Measurements from ENCODE around the gene BPIFB6.

BPIFB6 gene

GRCh38 chr20:33024243-33024560 lies 7.2 kb upstream of the BPIFB6 start:
- Histone ChIP-seq H3K4me3 (no peak overlapping the region), H3K9me3 (ENCODE audit: low read depth, low read length) (no peaks in the 10 kb centered on the region), H3K36me3 (ENCODE audit: insufficient read depth, low read length) (no peaks in the 10 kb centered on the region), H3K27ac (no peak overlapping the region), H3K9ac (ENCODE audit: insufficient read length) (no peak overlapping the region)
- DNase-seq (ENCODE audit: low read depth, low spot score), result no peak
- TF ChIP-seq EZH2 (IDR thresholded peaks at IDR 0.05), result no peak
- TF ChIP-seq FOXP2 (optimal IDR thresholded peaks at IDR 0.05; ENCODE audit: control extremely low read depth, extremely low read length, insufficient read depth), result no peak
- no peak for TF ChIP-seq POLR2AphosphoS5 (IDR thresholded peaks at IDR 0.05; ENCODE audit: borderline replicate concordance, low read depth, low read length)

GRCh38 chr20:33024609-33025317 lies 6.7 kb upstream of the BPIFB6 start:
- TF ChIP-seq EZH2 (IDR thresholded peaks at IDR 0.05) (no peak), POLR2AphosphoS5 (IDR thresholded peaks at IDR 0.05; ENCODE audit: borderline replicate concordance, low read depth, low read length) (no peak), FOXP2 (optimal IDR thresholded peaks at IDR 0.05; ENCODE audit: control extremely low read depth, extremely low read length, insufficient read depth) (no peak)
- no peak overlapping the region for H3K9ac ChIP-seq (ENCODE audit: insufficient read length)
- DNase-seq (ENCODE audit: low read depth, low spot score), result no peak
- H3K9me3 ChIP-seq (ENCODE audit: low read depth, low read length), result no peaks in the 10 kb centered on the region
- no peak overlapping the region for H3K4me3 ChIP-seq
- H3K36me3 ChIP-seq (ENCODE audit: insufficient read depth, low read length), result no peaks in the 10 kb centered on the region
- H3K27ac ChIP-seq, result no peak overlapping the region

GRCh38 chr20:33025318-33025876 lies 6.1 kb upstream of the BPIFB6 start:
- H3K27ac ChIP-seq, result no peak overlapping the region
- no peaks in the 10 kb centered on the region for H3K36me3 ChIP-seq (ENCODE audit: insufficient read depth, low read length)
- no peak overlapping the region for H3K4me3 ChIP-seq
- TF ChIP-seq POLR2AphosphoS5 (IDR thresholded peaks at IDR 0.05; ENCODE audit: borderline replicate concordance, low read depth, low read length) (no peak), EZH2 (IDR thresholded peaks at IDR 0.05) (no peak), FOXP2 (optimal IDR thresholded peaks at IDR 0.05; ENCODE audit: control extremely low read depth, extremely low read length, insufficient read depth) (no peak)
- H3K9me3 ChIP-seq (ENCODE audit: low read depth, low read length), result no peaks in the 10 kb centered on the region
- H3K9ac ChIP-seq (ENCODE audit: insufficient read length), result no peak overlapping the region
- DNase-seq (ENCODE audit: low read depth, low spot score), result no peak

GRCh38 chr20:33026072-33026778 lies 5.2 kb upstream of the BPIFB6 start:
- H3K4me3 ChIP-seq, result no peak overlapping the region
- no peak for TF ChIP-seq EZH2 (IDR thresholded peaks at IDR 0.05)
- no peak for TF ChIP-seq FOXP2 (optimal IDR thresholded peaks at IDR 0.05; ENCODE audit: control extremely low read depth, extremely low read length, insufficient read depth)
- no peak for TF ChIP-seq POLR2AphosphoS5 (IDR thresholded peaks at IDR 0.05; ENCODE audit: borderline replicate concordance, low read depth, low read length)
- no peaks in the 10 kb centered on the region for H3K36me3 ChIP-seq (ENCODE audit: insufficient read depth, low read length)
- H3K9ac ChIP-seq (ENCODE audit: insufficient read length), result no peak overlapping the region
- H3K27ac ChIP-seq, result no peak overlapping the region
- no peak for DNase-seq (ENCODE audit: low read depth, low spot score)
- H3K9me3 ChIP-seq (ENCODE audit: low read depth, low read length), result no peaks in the 10 kb centered on the region

GRCh38 chr20:33026779-33027759 lies 4.4 kb upstream of the BPIFB6 start:
- TF ChIP-seq FOXP2 (optimal IDR thresholded peaks at IDR 0.05; ENCODE audit: control extremely low read depth, extremely low read length, insufficient read depth) (no peak), POLR2AphosphoS5 (IDR thresholded peaks at IDR 0.05; ENCODE audit: borderline replicate concordance, low read depth, low read length) (no peak), EZH2 (IDR thresholded peaks at IDR 0.05) (no peak)
- Histone ChIP-seq H3K4me3 (no peak overlapping the region), H3K36me3 (ENCODE audit: insufficient read depth, low read length) (no peaks in the 10 kb centered on the region), H3K9me3 (ENCODE audit: low read depth, low read length) (no peaks in the 10 kb centered on the region), H3K27ac (no peak overlapping the region), H3K9ac (ENCODE audit: insufficient read length) (no peak overlapping the region)
- DNase-seq (ENCODE audit: low read depth, low spot score), result no peak

- DNase-seq (ENCODE audit: low read depth, low spot score), result no peak
- Histone ChIP-seq H3K9ac (ENCODE audit: insufficient read length) (no peak overlapping the region), H3K9me3 (ENCODE audit: low read depth, low read length) (no peaks in the 10 kb centered on the region)
Measured at GRCh38 chr20:33027769-33028751, 3.4 kb upstream of the BPIFB6 start.

GRCh38 chr20:33028875-33029274 lies 2.6 kb upstream of the BPIFB6 start:
- no peaks in the 10 kb centered on the region for H3K36me3 ChIP-seq (ENCODE audit: insufficient read depth, low read length)
- no peaks in the 10 kb centered on the region for H3K9me3 ChIP-seq (ENCODE audit: low read depth, low read length)
- H3K27ac ChIP-seq, result no peak overlapping the region
- no peak overlapping the region for H3K9ac ChIP-seq (ENCODE audit: insufficient read length)
- no peak overlapping the region for H3K4me3 ChIP-seq
- TF ChIP-seq EZH2 (IDR thresholded peaks at IDR 0.05) (no peak), FOXP2 (optimal IDR thresholded peaks at IDR 0.05; ENCODE audit: control extremely low read depth, extremely low read length, insufficient read depth) (no peak)
- DNase-seq (ENCODE audit: low read depth, low spot score), result no peak

More at GRCh38 chr20:33027769-33028751, 3.4 kb upstream of the BPIFB6 start:
- H3K36me3 ChIP-seq (ENCODE audit: insufficient read depth, low read length), result no peaks in the 10 kb centered on the region
- no peak overlapping the region for H3K27ac ChIP-seq
- TF ChIP-seq FOXP2 (optimal IDR thresholded peaks at IDR 0.05; ENCODE audit: control extremely low read depth, extremely low read length, insufficient read depth), result no peak
- no peak for TF ChIP-seq POLR2AphosphoS5 (IDR thresholded peaks at IDR 0.05; ENCODE audit: borderline replicate concordance, low read depth, low read length)
- TF ChIP-seq EZH2 (IDR thresholded peaks at IDR 0.05), result no peak
- H3K4me3 ChIP-seq, result no peak overlapping the region

Data from SK-N-MC (cell line).